ENCODE measurements around the gene SETBP1. TPM values are rescaled to one million over a fixed set of nuclear protein-coding genes. Genes with fewer than 3 reads are reported as not detected.

SETBP1 gene
- total and polyA plus RNA-seq, 4 donors, result 23.1 to 39.8 (median 27.8) TPM

GRCh38 chr18:44733754-44734465 is 53.2 kb downstream of the SETBP1 start:
- Histone ChIP-seq H3K27ac (ENCODE audit: low read depth, low read length) (no peak overlapping the region), H3K4me1 (ENCODE audit: control insufficient read depth, insufficient read depth, low read length) (peaks cover 3% of the 10 kb centered on the region), H3K27me3 (ENCODE audit: control insufficient read depth, insufficient read depth, low read length) (no peaks in the 10 kb centered on the region), H3K4me3 (ENCODE audit: low read depth, low read length) (no peak overlapping the region), H3K9me3 (ENCODE audit: control insufficient read depth, insufficient read depth, low read length) (no peaks in the 10 kb centered on the region), H3K36me3 (ENCODE audit: control insufficient read depth, insufficient read depth, low read length) (no peaks in the 10 kb centered on the region)
- no CpG with 5 or more reads among the region's 3 CpGs for whole genome bisulfite sequencing (ENCODE audit: insufficient coverage)
- no peak for DNase-seq (ENCODE audit: low read depth in 4 of 6, low spot score in 6 of 6)

GRCh38 chr18:44735096-44735495 is 54.4 kb downstream of the SETBP1 start:
- Histone ChIP-seq H3K27me3 (ENCODE audit: control insufficient read depth, insufficient read depth, low read length) (no peaks in the 10 kb centered on the region), H3K4me3 (ENCODE audit: low read depth, low read length) (no peak overlapping the region), H3K9me3 (ENCODE audit: control insufficient read depth, insufficient read depth, low read length) (no peaks in the 10 kb centered on the region), H3K27ac (ENCODE audit: low read depth, low read length) (no peak overlapping the region), H3K4me1 (ENCODE audit: control insufficient read depth, insufficient read depth, low read length) (peaks cover 3% of the 10 kb centered on the region), H3K36me3 (ENCODE audit: control insufficient read depth, insufficient read depth, low read length) (no peaks in the 10 kb centered on the region)
- no peak for DNase-seq (ENCODE audit: low read depth in 4 of 6, low spot score in 6 of 6)

- H3K27ac ChIP-seq (ENCODE audit: low read depth, low read length), result no peak overlapping the region
- H3K27me3 ChIP-seq (ENCODE audit: control insufficient read depth, insufficient read depth, low read length), result no peaks in the 10 kb centered on the region
- H3K4me3 ChIP-seq (ENCODE audit: low read depth, low read length), result no peak overlapping the region
- no peaks in the 10 kb centered on the region for H3K36me3 ChIP-seq (ENCODE audit: control insufficient read depth, insufficient read depth, low read length)
- WGBS (ENCODE audit: insufficient coverage), result 67% methylated on average over 1 of the region's 3 CpGs
- DNase-seq (ENCODE audit: low read depth in 4 of 6, low spot score in 6 of 6), result no peak
- H3K9me3 ChIP-seq (ENCODE audit: control insufficient read depth, insufficient read depth, low read length), result no peaks in the 10 kb centered on the region
- H3K4me1 ChIP-seq (ENCODE audit: control insufficient read depth, insufficient read depth, low read length), result peaks cover 8% of the 10 kb centered on the region
These were observed 56.1 kb downstream of the SETBP1 start for GRCh38 chr18:44736664-44737380.

- peaks cover 14% of the 10 kb centered on the region for H3K4me1 ChIP-seq (ENCODE audit: control insufficient read depth, insufficient read depth, low read length)
- 100% methylated on average over 1 of the region's 3 CpGs for WGBS (ENCODE audit: insufficient coverage)
- no peak overlapping the region for H3K27ac ChIP-seq (ENCODE audit: low read depth, low read length)
- no peaks in the 10 kb centered on the region for H3K36me3 ChIP-seq (ENCODE audit: control insufficient read depth, insufficient read depth, low read length)
- DNase-seq (ENCODE audit: low read depth in 4 of 6, low spot score in 6 of 6), result no peak
- no peak overlapping the region for H3K4me3 ChIP-seq (ENCODE audit: low read depth, low read length)
- H3K27me3 ChIP-seq (ENCODE audit: control insufficient read depth, insufficient read depth, low read length), result no peaks in the 10 kb centered on the region
- H3K9me3 ChIP-seq (ENCODE audit: control insufficient read depth, insufficient read depth, low read length), result no peaks in the 10 kb centered on the region
These were observed 56.9 kb downstream of the SETBP1 start for GRCh38 chr18:44737623-44738022.

GRCh38 chr18:44740000-44740399 is 59.3 kb downstream of the SETBP1 start:
- Histone ChIP-seq H3K36me3 (ENCODE audit: control insufficient read depth, insufficient read depth, low read length) (no peaks in the 10 kb centered on the region), H3K27me3 (ENCODE audit: control insufficient read depth, insufficient read depth, low read length) (no peaks in the 10 kb centered on the region), H3K4me1 (ENCODE audit: control insufficient read depth, insufficient read depth, low read length) (peaks cover 37% of the 10 kb centered on the region), H3K4me3 (ENCODE audit: low read depth, low read length) (no peak overlapping the region), H3K27ac (ENCODE audit: low read depth, low read length) (no peak overlapping the region), H3K9me3 (ENCODE audit: control insufficient read depth, insufficient read depth, low read length) (no peaks in the 10 kb centered on the region)
- WGBS (ENCODE audit: insufficient coverage), result 100% methylated on average over 1 of the region's 5 CpGs
- no peak for DNase-seq (ENCODE audit: low read depth in 4 of 6, low spot score in 6 of 6)

- Histone ChIP-seq H3K4me1 (ENCODE audit: control insufficient read depth, insufficient read depth, low read length) (peaks cover 40% of the 10 kb centered on the region), H3K4me3 (ENCODE audit: low read depth, low read length) (no peak overlapping the region), H3K27ac (ENCODE audit: low read depth, low read length) (no peak overlapping the region), H3K36me3 (ENCODE audit: control insufficient read depth, insufficient read depth, low read length) (no peaks in the 10 kb centered on the region), H3K27me3 (ENCODE audit: control insufficient read depth, insufficient read depth, low read length) (no peaks in the 10 kb centered on the region), H3K9me3 (ENCODE audit: control insufficient read depth, insufficient read depth, low read length) (no peaks in the 10 kb centered on the region)
- WGBS (ENCODE audit: insufficient coverage), result 80% methylated on average over 1 of the region's 2 CpGs
- DNase-seq (ENCODE audit: low read depth in 4 of 6, low spot score in 6 of 6), result peak in 1 of 6 donors; percentile 35
These were observed 60.4 kb downstream of the SETBP1 start for GRCh38 chr18:44741085-44741484.

GRCh38 chr18:44741511-44741910 is 60.8 kb downstream of the SETBP1 start:
- DNase-seq (ENCODE audit: low read depth in 4 of 6, low spot score in 6 of 6), result peak in 2 of 6 donors; percentile 81 to 88
- Histone ChIP-seq H3K4me1 (ENCODE audit: control insufficient read depth, insufficient read depth, low read length) (peaks cover 40% of the 10 kb centered on the region), H3K4me3 (ENCODE audit: low read depth, low read length) (no peak overlapping the region)

GRCh38 chr18:44742126-44742525 is 61.4 kb downstream of the SETBP1 start:
- H3K4me1 ChIP-seq (ENCODE audit: control insufficient read depth, insufficient read depth, low read length), result peaks cover 40% of the 10 kb centered on the region
- no peaks in the 10 kb centered on the region for H3K27me3 ChIP-seq (ENCODE audit: control insufficient read depth, insufficient read depth, low read length)
- H3K4me3 ChIP-seq (ENCODE audit: low read depth, low read length), result no peak overlapping the region
- peak overlapping the region; percentile 76 for H3K27ac ChIP-seq (ENCODE audit: low read depth, low read length)
- no peak for DNase-seq (ENCODE audit: low read depth in 4 of 6, low spot score in 6 of 6)
- H3K9me3 ChIP-seq (ENCODE audit: control insufficient read depth, insufficient read depth, low read length), result no peaks in the 10 kb centered on the region
- no peaks in the 10 kb centered on the region for H3K36me3 ChIP-seq (ENCODE audit: control insufficient read depth, insufficient read depth, low read length)
- WGBS (ENCODE audit: insufficient coverage), result 76% methylated on average over 3 of the region's 3 CpGs

More at GRCh38 chr18:44741511-44741910, 60.8 kb downstream of the SETBP1 start:
- Histone ChIP-seq H3K9me3 (ENCODE audit: control insufficient read depth, insufficient read depth, low read length) (no peaks in the 10 kb centered on the region), H3K27me3 (ENCODE audit: control insufficient read depth, insufficient read depth, low read length) (no peaks in the 10 kb centered on the region), H3K36me3 (ENCODE audit: control insufficient read depth, insufficient read depth, low read length) (no peaks in the 10 kb centered on the region), H3K27ac (ENCODE audit: low read depth, low read length) (no peak overlapping the region)
- 43% methylated on average over 4 of the region's 5 CpGs for WGBS (ENCODE audit: insufficient coverage)

- DNase-seq (ENCODE audit: low read depth in 4 of 6, low spot score in 6 of 6), result peak in 4 of 6 donors; percentile 65 to 98 (median 84)
- WGBS (ENCODE audit: insufficient coverage), result 4% methylated on average over 3 of the region's 3 CpGs
- Histone ChIP-seq H3K36me3 (ENCODE audit: control insufficient read depth, insufficient read depth, low read length) (no peaks in the 10 kb centered on the region), H3K4me1 (ENCODE audit: control insufficient read depth, insufficient read depth, low read length) (peaks cover 43% of the 10 kb centered on the region), H3K4me3 (ENCODE audit: low read depth, low read length) (no peak overlapping the region), H3K27ac (ENCODE audit: low read depth, low read length) (peak overlapping the region; percentile 76), H3K9me3 (ENCODE audit: control insufficient read depth, insufficient read depth, low read length) (no peaks in the 10 kb centered on the region), H3K27me3 (ENCODE audit: control insufficient read depth, insufficient read depth, low read length) (no peaks in the 10 kb centered on the region)
These were observed 62.1 kb downstream of the SETBP1 start for GRCh38 chr18:44742718-44743311.

Data from spinal cord (tissue), 10 donors.